ENCODE measurements around the gene WSCD2.

- no peak for TF ChIP-seq CTCF (IDR thresholded peaks at IDR 0.05)
- no peak for TF ChIP-seq EP300 (IDR thresholded peaks at IDR 0.05)
These were observed 40.6 kb downstream of the WSCD2 start for GRCh38 chr12:108169708-108170107.

Data from ovary (tissue), 3 donors.